CD14-positive monocyte (primary cell): Measurements from ENCODE around the gene ZNF423. TPM values are rescaled to one million over a fixed set of nuclear protein-coding genes. Genes with fewer than 3 reads are reported as not detected.

Experiments used
- DNase-seq, 3 donors: peaks; one replicate each; pipeline ENCODE4 v3.0.0-alpha.2; 2011 to 2022
- H2AFZ ChIP-seq: 2 replicates; pipeline ENCODE4 v1.6.0; 2012; ENCODE audit warnings: mild to moderate bottlenecking, low read depth, low read length, inconsistent platforms; ENCODE audit not compliant: insufficient read depth, poor library complexity, severe bottlenecking
- H3K27ac ChIP-seq, 2 donors: 1 replicate in 1 of 2; 2 replicates in 1 of 2; pipeline ENCODE4 v1.5.1; 2012 to 2013; ENCODE audit warnings: low read length in 2 of 2, control low read depth in 1 of 2, inconsistent platforms in 1 of 2, low read depth in 1 of 2, mild to moderate bottlenecking in 1 of 2
- H3K27me3 ChIP-seq, 2 donors: one replicate each; pipeline versions ENCODE4 v1.6.0 to v1.6.1; 2011 to 2013; ENCODE audit warnings: low read length in 2 of 2; ENCODE audit not compliant: control insufficient read depth in 2 of 2, insufficient read depth in 2 of 2
- H3K36me3 ChIP-seq, 2 donors: replicated peaks in 1 of 2; 1 replicate in 1 of 2; 2 replicates in 1 of 2; pipeline versions ENCODE4 v1.5.1 to v1.6.1; 2012 to 2013; ENCODE audit warnings: low read length in 2 of 2, control low read depth in 1 of 2, inconsistent platforms in 1 of 2, mild to moderate bottlenecking in 1 of 2; ENCODE audit not compliant: insufficient read depth in 2 of 2, control insufficient read depth in 1 of 2
- H3K4me1 ChIP-seq, 2 donors: 1 replicate in 1 of 2; 2 replicates in 1 of 2; pipeline versions ENCODE4 v1.5.1 to v1.6.1; 2012 to 2013; ENCODE audit warnings: low read length in 2 of 2, control low read depth in 1 of 2, inconsistent platforms in 1 of 2, mild to moderate bottlenecking in 1 of 2, moderate library complexity in 1 of 2; ENCODE audit not compliant: insufficient read depth in 2 of 2, control insufficient read depth in 1 of 2
- H3K4me2 ChIP-seq: replicated peaks from 2 replicates; pipeline ENCODE3; 2012; ENCODE audit warnings: low read length, moderate library complexity, mild to moderate bottlenecking; ENCODE audit not compliant: poor library complexity, severe bottlenecking; ENCODE audit errors: extremely low read depth
- H3K4me3 ChIP-seq, 3 experiments: fragments of 200-600 bp in 1 of 3; sonication (generic) in 1 of 3; replicated peaks in 1 of 3; 1 replicate in 2 of 3; 2 replicates in 1 of 3; pipeline ENCODE4 v1.5.1; 2011 to 2013; ENCODE audit warnings: low read length in 3 of 3, mild to moderate bottlenecking in 3 of 3, control low read depth in 2 of 3, low read depth in 2 of 3, inconsistent platforms in 1 of 3, moderate library complexity in 1 of 3
- H3K79me2 ChIP-seq: 2 replicates; pipeline ENCODE4 v1.6.0; 2012; ENCODE audit warnings: mild to moderate bottlenecking, control low read depth, inconsistent platforms, low read length, moderate library complexity; ENCODE audit not compliant: insufficient read depth
- H3K9ac ChIP-seq: 2 replicates; pipeline ENCODE4 v1.6.0; 2017; ENCODE audit warnings: low read length, mild to moderate bottlenecking; ENCODE audit not compliant: insufficient read depth, poor library complexity, severe bottlenecking
- H3K9me3 ChIP-seq, 2 donors: replicated peaks in 1 of 2; 1 replicate in 1 of 2; 2 replicates in 1 of 2; pipeline versions ENCODE4 v1.5.1 to v1.6.1; 2012 to 2013; ENCODE audit warnings: low read length in 2 of 2, control low read depth in 1 of 2; ENCODE audit not compliant: control insufficient read depth in 1 of 2, insufficient read depth in 1 of 2
- H4K20me1 ChIP-seq: 2 replicates; pipeline ENCODE4 v1.6.0; 2012; ENCODE audit warnings: mild to moderate bottlenecking, low read length, control low read depth, moderate library complexity; ENCODE audit not compliant: insufficient read depth
- H3K27ac Mint-ChIP-seq, 7 donors: one replicate each; pipeline ENCODE4 v1.8.0; 2020; ENCODE audit warnings: mild to moderate bottlenecking in 7 of 7, mixed read lengths in 7 of 7, moderate library complexity in 6 of 7, inconsistent platforms in 2 of 7
- H3K27me3 Mint-ChIP-seq, 3 donors: one replicate each; pipeline ENCODE4 v1.8.0; 2021 to 2022; ENCODE audit warnings: low read depth in 3 of 3, mild to moderate bottlenecking in 3 of 3, mixed read lengths in 3 of 3, moderate library complexity in 3 of 3, inconsistent platforms in 1 of 3
- H3K36me3 Mint-ChIP-seq, 2 donors: one replicate each; pipeline ENCODE4 v1.8.0; 2020; ENCODE audit warnings: mixed read lengths in 2 of 2, inconsistent platforms in 1 of 2, mild to moderate bottlenecking in 1 of 2
- H3K4me1 Mint-ChIP-seq: one replicate; pipeline ENCODE4 v1.8.0; 2020; ENCODE audit warnings: mild to moderate bottlenecking, mixed read lengths
- H3K4me3 Mint-ChIP-seq, 2 donors: one replicate each; pipeline ENCODE4 v1.8.0; 2020; ENCODE audit warnings: mild to moderate bottlenecking in 2 of 2, mixed read lengths in 2 of 2, moderate library complexity in 1 of 2
- H3K9me3 Mint-ChIP-seq, 7 donors: one replicate each; pipeline ENCODE4 v1.8.0; 2020 to 2022; ENCODE audit warnings: mixed read lengths in 7 of 7, mild to moderate bottlenecking in 6 of 7, moderate library complexity in 6 of 7, inconsistent platforms in 2 of 7
- CTCF ChIP-seq: fragments of 200-600 bp; IDR thresholded peaks from one replicate; pipeline ENCODE4 v1.8.0; 2022; ENCODE audit warnings: antibody characterized with exemption, mild to moderate bottlenecking
- WGBS: methylation state at CpG from one replicate; pipeline ENCODE4 v1.1.5; 2013; ENCODE audit warnings: missing lambda C conversion rate; ENCODE audit not compliant: insufficient coverage; 5-methylcytosine and 5-hydroxymethylcytosine counted together
- intact Hi-C, 2 donors: fragments of 100-400 bp; cut with micrococcal nuclease; formaldehyde crosslinking; loops; one replicate each; pipeline versions ENCODE4 v1.15.0 to v1.15.1; 2023
- polyA plus RNA-seq, 3 donors: library from polyadenylated mRNA; depleted of rRNA in 1 of 3; unstranded in 2 of 3; stranded (reverse) in 1 of 3; fragments of 300-500 nt in 2 of 3; fragments of >200 nt in 1 of 3; fragmentation: Illumina TruSeq in 2 of 3; gene quantifications; 1 replicate in 2 of 3; 2 replicates in 1 of 3; pipeline ENCODE4 v1.2.3, GENCODE V29; 2012 to 2021

The ZNF423 gene
- polyA plus RNA-seq, 3 donors, result not detected

- H3K36me3 ChIP-seq, result no peaks in the 10 kb centered on the region
- no peaks in the 10 kb centered on the region for H3K27me3 Mint-ChIP-seq
- H3K4me3 Mint-ChIP-seq, result no peak overlapping the region
- no peak for DNase-seq
- intact Hi-C loops, result no loop called here
- no peaks in the 10 kb centered on the region for H3K9me3 Mint-ChIP-seq
- H3K27ac ChIP-seq, result no peak overlapping the region
- H3K9ac ChIP-seq, result no peak overlapping the region
- no peak overlapping the region for H3K4me2 ChIP-seq
- no peaks in the 10 kb centered on the region for H4K20me1 ChIP-seq
- H3K27me3 ChIP-seq, result no peaks in the 10 kb centered on the region
- no peak overlapping the region for H3K27ac Mint-ChIP-seq
- no peak for TF ChIP-seq CTCF
- no peaks in the 10 kb centered on the region for H3K79me2 ChIP-seq
- no peaks in the 10 kb centered on the region for H3K4me1 Mint-ChIP-seq
- no peaks in the 10 kb centered on the region for H3K36me3 Mint-ChIP-seq
- WGBS, result no CpG with 5 or more reads among the region's 3 CpGs
- no peaks in the 10 kb centered on the region for H3K9me3 ChIP-seq
- no peak overlapping the region for H2AFZ ChIP-seq
- H3K4me1 ChIP-seq, result no peaks in the 10 kb centered on the region
- no peak overlapping the region for H3K4me3 ChIP-seq
Observed at GRCh38 chr16:49618955-49619354, 237.0 kb downstream of the ZNF423 start.

- H3K9me3 Mint-ChIP-seq, result no peaks in the 10 kb centered on the region
- Histone ChIP-seq H2AFZ (no peak overlapping the region), H3K9ac (no peak overlapping the region), H4K20me1 (no peaks in the 10 kb centered on the region), H3K79me2 (no peaks in the 10 kb centered on the region), H3K36me3 (no peaks in the 10 kb centered on the region), H3K4me1 (no peaks in the 10 kb centered on the region), H3K27me3 (no peaks in the 10 kb centered on the region), H3K4me2 (no peak overlapping the region), H3K9me3 (no peaks in the 10 kb centered on the region), H3K4me3 (no peak overlapping the region), H3K27ac (no peak overlapping the region)
- intact Hi-C loops, result no loop called here
- DNase-seq, result no peak
- H3K27me3 Mint-ChIP-seq, result no peaks in the 10 kb centered on the region
- no peak overlapping the region for H3K27ac Mint-ChIP-seq
- H3K36me3 Mint-ChIP-seq, result no peaks in the 10 kb centered on the region
- no peaks in the 10 kb centered on the region for H3K4me1 Mint-ChIP-seq
- 91% methylated on average over 3 of the region's 6 CpGs for WGBS
- H3K4me3 Mint-ChIP-seq, result no peak overlapping the region
- TF ChIP-seq CTCF, result no peak
Observed at GRCh38 chr16:49617710-49618330, 238.1 kb downstream of the ZNF423 start.
